ENCODE data around the gene LRCOL1.

Gene LRCOL1

GRCh38 chr12:132619071-132619385 is 8.6 kb upstream of the LRCOL1 start:
- DNase-seq: no peak

GRCh38 chr12:132618683-132619043 is 8.3 kb upstream of the LRCOL1 start, which contains the start of gene P2RX2:
Gene P2RX2 (plus strand): TSS chr12:132618776. CDS start chr12:132618817, 41 bp downstream.
- DNase-seq: no peak

GRCh38 chr12:132617822-132618682 is 7.7 kb upstream of the LRCOL1 start:
- DNase-seq: no peak

- no peak for DNase-seq
Measured at GRCh38 chr12:132617135-132617701, 6.8 kb upstream of the LRCOL1 start.

GRCh38 chr12:132615579-132616038 is 5.2 kb upstream of the LRCOL1 start:
- DNase-seq: no peak

GRCh38 chr12:132614861-132615578 is 4.6 kb upstream of the LRCOL1 start:
- peak; percentile 84 for DNase-seq

GRCh38 chr12:132614029-132614428 is 3.6 kb upstream of the LRCOL1 start:
- no peak for DNase-seq

GRCh38 chr12:132611620-132612019 is 1.2 kb upstream of the LRCOL1 start:
- DNase-seq: no peak

- no peak for DNase-seq
Measured at GRCh38 chr12:132610866-132611602, 652 bp upstream of the LRCOL1 start.

GRCh38 chr12:132608231-132609171 is 1.9 kb downstream of the LRCOL1 start:
- no peak for DNase-seq

GRCh38 chr12:132606927-132607326 is 3.5 kb downstream of the LRCOL1 start:
- DNase-seq: no peak

- no peak for DNase-seq
Measured at GRCh38 chr12:132606466-132606865, 3.9 kb downstream of the LRCOL1 start.

GRCh38 chr12:132605892-132606291 is 4.5 kb downstream of the LRCOL1 start:
- DNase-seq: no peak

GRCh38 chr12:132604668-132605441 is 5.5 kb downstream of the LRCOL1 start:
- no peak for DNase-seq

- no peak for DNase-seq
Measured at GRCh38 chr12:132604151-132604618, 6.2 kb downstream of the LRCOL1 start.

GRCh38 chr12:132603240-132604150 is 6.9 kb downstream of the LRCOL1 start:
- DNase-seq: no peak

- DNase-seq: no peak
Measured at GRCh38 chr12:132602572-132603239, 7.7 kb downstream of the LRCOL1 start.

GRCh38 chr12:132601171-132601883 is 9.1 kb downstream of the LRCOL1 start:
- DNase-seq: no peak
